HG03097 (cell line): ENCODE results near the gene PLEKHM3.

Source experiments
- ATAC-seq: cut with Tn5 transposase; IDR thresholded peaks from one replicate; pipeline ENCODE4 v1.9.1; 2021; ENCODE audit not compliant: unreplicated experiment, low FRiP score

PLEKHM3 gene

GRCh38 chr2:207772844-207773205 is 252.5 kb downstream of the PLEKHM3 start:
- no peak for ATAC-seq

GRCh38 chr2:207772081-207772843 is 253.1 kb downstream of the PLEKHM3 start:
- no peak for ATAC-seq

- no peak for ATAC-seq
Measured at GRCh38 chr2:207771421-207771820, 253.9 kb downstream of the PLEKHM3 start.
